ENCODE data around the gene SH3BP2.

Gene SH3BP2

GRCh38 chr4:2860391-2861348 lies 67.8 kb downstream of the SH3BP2 start:
- no peak for DNase-seq

DNA sequence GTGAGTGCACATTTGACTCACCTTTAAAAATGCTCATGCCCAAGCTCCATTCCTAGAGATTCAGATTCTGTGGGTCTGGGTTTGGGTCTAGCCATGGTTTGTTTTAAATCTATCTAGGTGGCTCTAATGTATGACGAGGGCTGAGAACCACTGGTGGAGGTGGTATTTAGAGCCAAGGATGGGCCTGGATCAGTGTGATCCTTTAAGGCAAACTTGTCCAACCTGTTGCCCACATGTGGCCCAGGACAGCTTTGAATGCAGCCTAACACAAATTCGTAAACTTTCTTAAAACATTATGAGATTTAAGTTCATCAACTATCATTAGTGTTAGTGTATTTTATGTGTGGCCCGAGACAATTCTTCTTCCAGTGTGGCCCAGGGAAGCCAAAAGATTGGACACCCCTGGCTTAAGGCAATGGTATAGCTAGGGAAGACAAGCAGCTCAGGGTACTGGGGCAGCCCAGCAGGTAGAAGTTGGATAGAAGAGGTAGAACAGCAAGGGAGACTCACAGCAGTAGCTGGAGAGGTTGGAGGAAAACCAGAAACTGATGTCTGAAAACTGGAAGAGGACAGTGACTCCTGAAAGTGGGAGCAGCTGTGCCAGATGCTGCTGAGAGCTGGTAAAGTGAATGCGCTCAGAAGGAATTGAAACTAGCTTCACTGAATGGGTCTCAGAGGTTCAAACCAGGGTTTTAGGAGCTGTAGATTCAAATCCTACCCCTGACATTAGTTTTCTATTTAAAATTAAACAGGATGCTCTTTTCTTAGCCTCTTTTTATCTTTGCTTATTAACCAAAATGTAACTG lies 68.9 kb downstream of the SH3BP2 start:
- no peak for DNase-seq

GRCh38 chr4:2862528-2862927 lies 69.6 kb downstream of the SH3BP2 start:
- DNase-seq, result no peak

GRCh38 chr4:2863649-2864048 lies 70.8 kb downstream of the SH3BP2 start:
- no peak for DNase-seq

GRCh38 chr4:2865196-2865780 lies 72.4 kb downstream of the SH3BP2 start:
- DNase-seq, result no peak

- no peak for DNase-seq
Observed at GRCh38 chr4:2866160-2866861, 73.4 kb downstream of the SH3BP2 start.

GRCh38 chr4:2866891-2867290 lies 74.0 kb downstream of the SH3BP2 start:
- DNase-seq, result no peak

DNA sequence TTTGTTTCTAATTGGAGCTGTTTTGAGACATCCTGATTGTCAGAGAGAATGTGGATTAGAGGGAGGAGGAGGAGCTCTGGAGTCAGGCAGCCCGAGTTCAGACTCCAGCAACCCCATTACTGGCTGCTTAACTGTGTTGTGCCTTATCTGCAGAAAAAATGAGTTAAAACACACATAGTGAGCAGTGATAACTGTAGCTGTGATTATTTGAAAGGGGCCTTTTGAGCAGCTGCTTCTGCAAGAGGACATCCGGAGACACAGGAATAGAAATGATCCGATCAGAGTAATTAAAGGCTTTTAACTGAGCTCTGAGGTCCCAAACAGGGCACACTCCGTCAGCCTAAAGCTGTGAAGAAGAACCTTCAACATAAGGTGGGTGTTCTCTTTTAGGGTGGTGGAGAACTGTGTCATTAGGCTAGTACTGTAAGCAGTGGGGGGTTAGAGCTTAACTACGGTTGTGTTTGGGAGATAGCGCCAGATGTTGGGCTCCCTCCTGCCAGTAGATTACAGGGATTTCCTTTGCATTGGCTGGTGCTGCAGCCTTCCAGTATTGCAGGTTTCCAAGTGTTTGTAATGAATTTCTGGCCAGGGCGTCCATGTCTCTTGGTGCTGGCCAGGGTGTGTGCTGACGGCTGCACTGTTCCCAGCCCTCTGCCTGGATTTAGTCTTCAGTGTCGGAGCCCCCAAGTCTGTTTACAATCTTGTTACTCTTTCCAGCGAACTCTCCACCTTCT lies 75.0 kb downstream of the SH3BP2 start:
- no peak for DNase-seq

DNA sequence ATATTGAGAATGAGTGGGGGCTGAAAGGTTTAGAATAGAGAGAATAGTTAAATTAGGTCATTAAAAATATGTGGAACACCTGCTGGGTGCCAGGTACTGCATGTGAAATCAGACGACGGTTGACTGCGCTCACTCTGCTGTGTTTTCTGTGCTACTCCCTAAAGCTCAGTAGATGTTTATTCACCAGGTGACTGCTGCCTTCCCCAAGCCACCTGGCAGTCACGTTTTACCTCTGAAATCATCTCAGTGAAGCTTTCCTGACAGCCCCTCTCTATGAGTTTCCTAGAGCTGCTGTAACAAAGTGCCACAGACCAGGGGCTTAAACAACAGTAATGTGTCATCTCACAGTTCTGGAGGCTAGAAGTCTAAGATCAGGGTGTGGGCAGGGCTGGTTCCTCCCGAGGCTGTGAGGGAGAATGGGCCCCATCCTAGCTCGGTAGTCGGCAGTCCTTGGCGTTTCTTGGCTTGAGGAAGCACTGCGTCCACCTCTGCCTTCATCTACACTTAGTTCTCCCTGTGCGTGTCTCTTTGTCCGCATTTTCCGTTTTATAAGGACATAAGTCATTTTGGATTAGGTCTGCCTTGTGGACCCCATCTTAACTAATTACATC lies 76.1 kb downstream of the SH3BP2 start:
- DNase-seq, result no peak

- no peak for DNase-seq
Observed at GRCh38 chr4:2869659-2870058, 76.8 kb downstream of the SH3BP2 start.

DNA sequence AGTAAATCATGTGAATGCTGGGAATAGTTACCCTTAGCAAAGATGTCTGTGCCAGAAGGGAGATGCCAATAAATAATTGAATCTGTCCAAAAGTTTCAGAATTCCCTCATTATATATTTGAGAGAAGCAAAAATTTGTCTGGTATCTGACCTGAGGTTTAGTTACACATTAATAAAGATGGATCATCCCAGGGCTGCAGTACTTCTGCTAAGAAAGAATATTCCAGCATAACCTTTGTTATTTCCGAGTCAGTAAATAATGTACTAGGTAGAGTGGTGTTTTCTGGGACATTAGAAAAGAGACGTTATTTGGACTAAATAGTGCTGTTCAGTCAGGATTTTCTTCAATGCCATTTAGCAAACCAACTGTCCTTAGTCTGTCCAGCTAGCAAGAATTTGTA lies 77.2 kb downstream of the SH3BP2 start:
- DNase-seq, result no peak

DNA sequence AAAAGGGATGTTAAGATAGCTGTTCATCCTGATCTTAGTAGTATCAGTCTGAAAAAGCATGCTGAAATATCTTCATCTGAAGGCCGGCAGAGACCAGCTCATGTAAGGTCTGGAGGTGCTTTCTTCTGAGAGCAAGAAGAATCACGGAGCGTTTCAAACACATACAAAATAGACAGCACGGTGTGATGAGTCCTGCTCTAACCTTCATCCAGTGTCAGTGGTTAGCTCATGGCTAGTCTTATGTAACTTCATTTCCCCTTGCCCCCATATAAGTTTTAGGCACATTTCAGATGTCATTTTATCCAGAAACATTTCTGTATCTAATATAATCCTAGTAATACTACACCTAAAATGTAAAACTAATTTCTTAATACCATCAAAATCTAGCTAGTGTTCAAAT lies 78.6 kb downstream of the SH3BP2 start:
- no peak for DNase-seq

DNA sequence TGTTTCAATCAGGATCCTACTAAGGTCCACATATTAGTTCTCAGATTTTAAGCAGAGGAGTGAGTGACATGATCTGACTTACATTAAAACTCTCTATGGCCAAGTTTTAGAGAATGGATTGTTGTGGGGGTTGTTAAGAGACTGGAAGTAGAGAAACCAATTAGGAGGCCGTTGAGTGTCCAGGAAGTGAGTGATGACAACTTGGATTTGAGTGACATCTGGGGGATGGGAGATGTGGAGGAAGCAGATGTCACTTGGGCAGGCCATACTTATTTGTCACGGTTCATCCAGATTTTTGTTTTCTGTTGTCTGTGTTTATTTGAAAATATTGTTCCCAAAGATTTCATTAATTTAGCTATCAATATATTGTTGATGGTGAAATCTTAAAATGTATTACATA lies 79.0 kb downstream of the SH3BP2 start:
- DNase-seq, result no peak

GRCh38 chr4:2873329-2873728 lies 80.4 kb downstream of the SH3BP2 start:
- no peak for DNase-seq

DNA sequence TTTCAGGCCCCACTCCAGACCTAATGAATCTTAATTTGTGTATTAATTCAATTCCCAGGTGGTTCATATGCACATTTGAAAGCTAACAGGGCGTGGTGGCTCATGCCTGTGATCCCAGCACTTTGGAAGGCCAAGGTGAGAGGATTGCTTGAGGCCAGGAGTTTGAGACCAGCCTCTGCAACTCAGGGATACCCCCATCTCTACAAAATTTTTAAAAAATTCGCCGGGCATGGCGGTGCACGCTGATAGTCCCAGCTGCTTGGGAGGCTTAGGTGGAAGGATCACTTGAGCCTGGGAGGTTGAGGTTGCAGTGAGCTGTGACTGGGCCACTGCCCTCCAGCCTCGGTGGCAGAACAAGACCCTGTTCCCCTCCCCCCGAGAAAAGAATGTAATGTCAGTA lies 82.0 kb downstream of the SH3BP2 start:
- DNase-seq, result no peak

DNA sequence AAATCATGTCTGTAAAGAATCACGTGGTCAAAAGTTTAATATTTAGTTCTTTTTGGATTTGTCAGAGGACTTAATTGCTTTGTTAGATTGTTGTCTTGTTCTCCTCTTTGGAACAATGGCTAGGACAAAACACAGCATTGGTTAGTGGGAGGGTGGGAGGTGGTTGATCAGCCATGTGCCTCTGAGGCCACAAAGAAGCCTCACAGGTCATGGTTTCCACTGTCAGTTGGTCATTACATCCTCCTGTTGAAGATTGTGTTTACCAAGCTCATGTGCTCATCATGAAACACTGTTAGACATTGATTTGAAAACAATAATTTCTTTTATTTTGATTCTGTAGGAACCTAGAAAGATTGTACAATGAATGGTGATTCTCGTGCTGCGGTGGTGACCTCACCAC lies 82.7 kb downstream of the SH3BP2 start:
- no peak for DNase-seq

DNA sequence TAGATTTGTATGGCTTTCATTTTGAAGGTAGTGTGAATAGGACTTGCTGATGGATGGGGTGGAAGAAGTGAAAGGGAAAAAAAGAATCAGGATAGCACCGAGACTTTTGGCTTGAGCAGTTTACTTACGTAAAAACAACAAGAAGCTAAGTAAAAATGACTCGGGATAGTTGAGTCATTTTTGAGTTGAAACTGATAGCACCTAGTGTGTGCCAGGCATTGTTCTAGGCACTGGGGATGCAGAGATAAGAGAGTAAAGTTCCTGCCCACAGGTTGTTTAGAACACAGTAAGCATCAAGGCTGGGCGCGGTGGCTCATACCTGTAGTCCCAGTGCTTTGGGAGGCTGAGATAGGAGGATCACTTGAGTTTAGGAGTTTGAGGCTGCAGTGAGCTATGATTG lies 85.5 kb downstream of the SH3BP2 start:
- DNase-seq, result no peak

DNA sequence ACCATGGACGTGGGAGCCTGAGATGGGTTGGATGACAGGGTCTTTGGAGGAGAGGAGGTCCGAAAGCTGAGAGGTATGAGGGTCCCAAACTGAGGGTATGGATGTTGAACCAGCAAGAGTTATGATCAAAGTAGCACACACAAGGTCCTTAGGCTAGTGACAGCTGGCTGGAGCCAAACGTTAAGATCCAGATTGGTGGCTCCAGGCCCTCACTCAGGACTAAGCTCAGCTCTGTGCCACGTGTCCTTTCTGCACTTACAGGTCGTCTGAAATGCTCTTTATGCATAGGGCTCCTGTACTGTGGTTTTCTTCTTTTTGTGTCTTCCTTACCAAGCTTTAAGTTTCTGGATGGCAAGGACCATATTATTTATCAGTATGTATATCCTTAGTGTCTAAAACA lies 86.1 kb downstream of the SH3BP2 start:
- DNase-seq, result no peak

GRCh38 chr4:2881431-2881830 lies 88.5 kb downstream of the SH3BP2 start:
- DNase-seq, result no peak

DNA sequence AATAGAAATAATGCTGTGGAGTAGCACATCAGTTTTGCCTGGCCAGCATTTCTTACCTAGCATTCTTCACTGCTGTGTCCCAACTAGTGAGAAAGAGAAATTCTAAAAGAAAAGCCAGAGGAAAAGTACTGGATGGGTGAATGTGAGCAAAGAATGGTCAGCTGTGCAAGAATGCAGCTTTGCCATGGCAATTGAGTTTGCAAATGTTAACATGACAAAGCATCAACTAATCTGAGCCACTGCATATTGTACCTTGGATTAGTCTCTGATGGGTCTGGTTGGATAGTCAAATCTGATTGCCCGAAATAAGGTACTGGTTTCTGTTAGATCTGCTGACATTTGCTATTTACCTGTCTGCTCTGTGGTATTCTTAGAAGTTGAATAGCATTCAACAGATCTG lies 89.5 kb downstream of the SH3BP2 start:
- no peak for DNase-seq

GRCh38 chr4:2886161-2886560 lies 93.3 kb downstream of the SH3BP2 start:
- DNase-seq, result no peak

GRCh38 chr4:2886622-2887021 lies 93.7 kb downstream of the SH3BP2 start:
- DNase-seq, result no peak
